H9 (cell line): Measurements from ENCODE around the gene IQCM. TPM values are rescaled to one million over a fixed set of nuclear protein-coding genes. Genes with fewer than 3 reads are reported as not detected.

Source experiments
- DNase-seq: peaks from one replicate; pipeline ENCODE4 v3.0.0-alpha.2; 2017
- H2AFZ ChIP-seq: one replicate; pipeline ENCODE4 v1.6.1; 2013; ENCODE audit warnings: mild to moderate bottlenecking, low read length, control low read depth, moderate library complexity
- H2AK5ac ChIP-seq: 2 replicates; pipeline ENCODE4 v1.6.1; 2013; ENCODE audit warnings: low read length, control low read depth, mixed read lengths; ENCODE audit not compliant: insufficient read length
- H2BK120ac ChIP-seq: one replicate; pipeline ENCODE4 v1.6.1; 2013; ENCODE audit warnings: low read depth, mild to moderate bottlenecking, low read length, control low read depth, inconsistent platforms; ENCODE audit not compliant: poor library complexity, severe bottlenecking
- H2BK12ac ChIP-seq: 2 replicates; pipeline ENCODE4 v1.6.1; 2013; ENCODE audit warnings: low read length, control low read depth, mixed read lengths, low read depth; ENCODE audit not compliant: insufficient read length
- H2BK15ac ChIP-seq: 2 replicates; pipeline ENCODE4 v1.6.1; 2013; ENCODE audit warnings: low read depth, low read length, control low read depth
- H2BK20ac ChIP-seq: one replicate; pipeline ENCODE4 v1.6.1; 2013; ENCODE audit warnings: low read depth, mild to moderate bottlenecking, low read length, control low read depth, inconsistent platforms; ENCODE audit not compliant: poor library complexity, severe bottlenecking
- H2BK5ac ChIP-seq: 2 replicates; pipeline ENCODE4 v1.6.1; 2013; ENCODE audit warnings: low read length, control low read depth, mixed read lengths; ENCODE audit not compliant: insufficient read length
- H3K14ac ChIP-seq: 2 replicates; pipeline ENCODE4 v1.6.1; 2013; ENCODE audit warnings: low read length, control low read depth; ENCODE audit not compliant: insufficient read depth
- H3K18ac ChIP-seq: 2 replicates; pipeline ENCODE4 v1.6.1; 2013; ENCODE audit warnings: low read depth, mild to moderate bottlenecking, mixed read lengths, low read length, control low read depth; ENCODE audit not compliant: insufficient read length
- H3K23ac ChIP-seq: 2 replicates; pipeline ENCODE4 v1.6.1; 2013; ENCODE audit warnings: low read length, control low read depth, mixed read lengths, low read depth; ENCODE audit not compliant: insufficient read length
- H3K23me2 ChIP-seq: 2 replicates; pipeline ENCODE4 v1.6.1; 2013; ENCODE audit warnings: low read depth, mild to moderate bottlenecking, mixed read lengths, low read length, control low read depth; ENCODE audit not compliant: insufficient read length, poor library complexity, severe bottlenecking
- H3K27ac ChIP-seq: 2 replicates; pipeline ENCODE4 v1.5.1; 2013; ENCODE audit warnings: low read length, control low read depth, mixed read lengths, low read depth; ENCODE audit not compliant: insufficient read length
- H3K27me3 ChIP-seq: 2 replicates; pipeline ENCODE4 v1.6.1; 2013; ENCODE audit warnings: low read length, control low read depth, inconsistent platforms; ENCODE audit not compliant: insufficient read depth
- H3K4ac ChIP-seq: 2 replicates; pipeline ENCODE4 v1.6.1; 2013; ENCODE audit warnings: low read depth, mild to moderate bottlenecking, control low read depth, inconsistent platforms, low read length, moderate library complexity
- H3K4me1 ChIP-seq: 2 replicates; pipeline ENCODE4 v1.6.1; 2013; ENCODE audit warnings: low read length, control low read depth, inconsistent platforms; ENCODE audit not compliant: insufficient read depth
- H3K4me2 ChIP-seq: 2 replicates; pipeline ENCODE4 v1.6.1; 2013; ENCODE audit warnings: low read length, control low read depth, mixed read lengths; ENCODE audit not compliant: insufficient read length, insufficient read depth
- H3K56ac ChIP-seq: 2 replicates; pipeline ENCODE4 v1.6.1; 2013; ENCODE audit warnings: low read depth, mild to moderate bottlenecking, mixed read lengths, low read length, control low read depth; ENCODE audit not compliant: insufficient read length
- H3K79me1 ChIP-seq: 2 replicates; pipeline ENCODE4 v1.6.1; 2013; ENCODE audit warnings: low read depth, mild to moderate bottlenecking, moderate library complexity, low read length, control low read depth, inconsistent platforms; ENCODE audit not compliant: insufficient read depth, poor library complexity, severe bottlenecking
- H3K79me2 ChIP-seq: 2 replicates; pipeline ENCODE4 v1.6.1; 2013; ENCODE audit warnings: low read length, control low read depth, inconsistent platforms; ENCODE audit not compliant: insufficient read depth
- H3K9ac ChIP-seq: 2 replicates; pipeline ENCODE4 v1.6.1; 2013; ENCODE audit warnings: low read length, control low read depth, mixed read lengths; ENCODE audit not compliant: insufficient read length; ENCODE audit errors: extremely low read depth
- H3K9me3 ChIP-seq: one replicate; pipeline ENCODE4 v1.6.1; 2013; ENCODE audit warnings: low read depth, low read length, inconsistent platforms; ENCODE audit not compliant: control insufficient read depth
- H3T11ph ChIP-seq: one replicate; pipeline ENCODE4 v1.6.1; 2013; ENCODE audit warnings: mild to moderate bottlenecking, low read length, control low read depth, inconsistent platforms
- H4K20me1 ChIP-seq: one replicate; pipeline ENCODE4 v1.6.1; 2013; ENCODE audit not compliant: control insufficient read depth, insufficient read length, insufficient read depth
- H4K5ac ChIP-seq: 2 replicates; pipeline ENCODE4 v1.6.1; 2013; ENCODE audit warnings: low read depth, mild to moderate bottlenecking, mixed read lengths, low read length, control low read depth; ENCODE audit not compliant: insufficient read length
- H4K8ac ChIP-seq: replicated peaks from 2 replicates; pipeline ENCODE4 v1.6.1; 2013; ENCODE audit warnings: low read length, control low read depth, mixed read lengths, low read depth; ENCODE audit not compliant: insufficient read length
- H4K91ac ChIP-seq: 2 replicates; pipeline ENCODE4 v1.6.1; 2013; ENCODE audit warnings: low read depth, mild to moderate bottlenecking, moderate library complexity, mixed read lengths, low read length, control low read depth; ENCODE audit not compliant: insufficient read length
- H3K27ac Mint-ChIP-seq, 3 experiments: 2 replicates in 2 of 3; 3 replicates in 1 of 3; pipeline ENCODE4 v1.8.0; 2020 to 2021; ENCODE audit warnings: mixed read lengths in 3 of 3, mild to moderate bottlenecking in 1 of 3, moderate library complexity in 1 of 3
- H3K27me3 Mint-ChIP-seq: 2 replicates; pipeline ENCODE4 v1.8.0; 2021; ENCODE audit warnings: low read depth, mild to moderate bottlenecking, moderate library complexity, mixed read lengths
- H3K36me3 Mint-ChIP-seq, 3 experiments: 2 replicates in 2 of 3; 3 replicates in 1 of 3; pipeline ENCODE4 v1.8.0; 2020 to 2021; ENCODE audit warnings: low read depth in 3 of 3, mixed read lengths in 3 of 3; ENCODE audit not compliant: insufficient read depth in 1 of 3
- H3K4me1 Mint-ChIP-seq, 2 experiments: 2 replicates each; pipeline ENCODE4 v1.8.0; 2020; ENCODE audit warnings: mixed read lengths in 2 of 2
- H3K4me3 Mint-ChIP-seq, 2 experiments: 2 replicates in 1 of 2; 3 replicates in 1 of 2; pipeline ENCODE4 v1.8.0; 2020 to 2021; ENCODE audit warnings: mild to moderate bottlenecking in 2 of 2, mixed read lengths in 2 of 2, moderate library complexity in 1 of 2
- H3K9me3 Mint-ChIP-seq, 2 experiments: 2 replicates in 1 of 2; 3 replicates in 1 of 2; pipeline ENCODE4 v1.8.0; 2020; ENCODE audit warnings: mild to moderate bottlenecking in 2 of 2, mixed read lengths in 2 of 2, moderate library complexity in 1 of 2
- CTCF ChIP-seq: fragments of 200-600 bp; sonication (generic); conservative IDR thresholded peaks from 3 replicates; pipeline ENCODE4 v1.8.0; 2021; ENCODE audit warnings: antibody characterized with exemption, mild to moderate bottlenecking
- WGBS: extraction: QIAGEN DNeasy Blood & Tissue Kit; methylation state at CpG from one replicate; pipeline ENCODE4 v1.1.7; 2013; ENCODE audit warnings: missing lambda C conversion rate, low lambda C conversion rate, mixed read lengths; ENCODE audit not compliant: insufficient read length; ENCODE audit errors: extremely low coverage; 5-methylcytosine and 5-hydroxymethylcytosine counted together
- total RNA-seq: library from RNA; stranded (reverse); gene quantifications from 2 replicates; pipeline ENCODE4 v1.2.1, GENCODE V29; 2021

Gene IQCM
- total RNA-seq, 1 experiment from 2014 or later, result 0.15 TPM

DNA sequence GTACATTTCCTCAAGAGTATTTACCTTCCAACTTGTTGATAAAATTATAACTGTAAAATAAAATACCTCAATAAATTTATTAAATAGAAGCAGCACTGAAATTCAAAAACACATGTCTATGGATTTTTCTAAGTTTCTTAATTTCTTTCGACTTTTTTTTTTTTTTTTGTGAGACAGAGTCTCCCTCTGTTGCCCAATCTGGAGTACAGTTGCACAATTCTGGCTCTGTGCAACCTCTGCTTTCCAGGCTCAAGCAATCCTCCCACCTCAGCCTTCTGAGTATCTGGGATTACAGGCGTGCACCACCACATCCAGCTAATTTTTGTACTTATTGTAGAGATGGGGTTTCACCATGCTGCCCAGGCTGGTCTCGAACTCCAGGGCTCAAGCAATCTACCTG lies 79.8 kb downstream of the IQCM start:
- no peak overlapping the region for H3K4me2 ChIP-seq
- Mint-ChIP-seq H3K36me3 (no peaks in the 10 kb centered on the region), H3K9me3 (no peaks in the 10 kb centered on the region), H3K4me3 (no peak overlapping the region), H3K27me3 (no peaks in the 10 kb centered on the region), H3K4me1 (peaks cover 6% of the 10 kb centered on the region in 2 experiments), H3K27ac (no peak overlapping the region)
- no peaks in the 10 kb centered on the region for H4K20me1 ChIP-seq
- H3K79me2 ChIP-seq, result no peaks in the 10 kb centered on the region
- no peaks in the 10 kb centered on the region for H3K27me3 ChIP-seq
- H4K8ac ChIP-seq, result no peak overlapping the region
- H2BK12ac ChIP-seq, result no peak overlapping the region
- H3K14ac ChIP-seq, result no peak overlapping the region
- H3K9me3 ChIP-seq, result no peaks in the 10 kb centered on the region
- no peak overlapping the region for H2BK5ac ChIP-seq
- no peak overlapping the region for H2AFZ ChIP-seq
- no peak overlapping the region for H2BK20ac ChIP-seq
- DNase-seq, result no peak
- no peak overlapping the region for H3K27ac ChIP-seq
- no peak overlapping the region for H3K23ac ChIP-seq
- H3K4ac ChIP-seq, result no peak overlapping the region
- no peak overlapping the region for H4K5ac ChIP-seq
- H2BK120ac ChIP-seq, result no peak overlapping the region
- no peaks in the 10 kb centered on the region for H3K4me1 ChIP-seq
- no peak overlapping the region for H3K9ac ChIP-seq
- no peaks in the 10 kb centered on the region for H3K23me2 ChIP-seq
- no peak overlapping the region for H2BK15ac ChIP-seq
- no peak overlapping the region for H3K18ac ChIP-seq
- no peak overlapping the region for H2AK5ac ChIP-seq
- H3K56ac ChIP-seq, result no peak overlapping the region
- WGBS, result no CpG with 5 or more reads among the region's 3 CpGs
- H3T11ph ChIP-seq, result no peak overlapping the region
- no peaks in the 10 kb centered on the region for H3K79me1 ChIP-seq
- no peak overlapping the region for H4K91ac ChIP-seq
- no peak for TF ChIP-seq CTCF
